HG02763 (cell line): ENCODE results near the gene ZNRF3.
"Not testable (repeated sequence)": the region's sequence is repeated elsewhere in the genome, so short reads cannot be mapped to it uniquely, and the experiment has no call there.

Source experiments
- ATAC-seq: cut with Tn5 transposase; IDR thresholded peaks from one replicate; pipeline ENCODE4 v1.9.1; 2021; ENCODE audit warnings: mild to moderate bottlenecking, moderate library complexity; ENCODE audit not compliant: unreplicated experiment

The ZNRF3 gene

DNA sequence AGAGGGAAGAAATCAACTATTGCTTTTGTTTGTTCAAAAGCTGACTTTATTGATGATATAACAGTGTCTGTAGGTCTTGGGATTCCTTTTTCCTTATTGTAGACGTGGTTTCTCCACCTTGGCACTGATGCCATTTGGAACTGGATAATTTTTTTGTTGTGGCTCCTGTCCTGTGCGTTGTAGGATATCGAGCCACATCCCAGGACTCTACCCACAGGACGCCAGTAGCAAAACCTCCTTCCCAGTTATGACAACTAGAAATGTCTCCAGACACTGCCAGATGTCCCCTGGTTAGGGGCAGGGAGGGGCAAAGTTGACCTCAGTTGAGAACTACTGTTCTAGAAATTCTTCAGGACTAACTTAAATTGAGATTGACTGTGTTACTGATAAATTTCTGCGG lies 45.8 kb downstream of the ZNRF3 start:
- ATAC-seq, result no peak

GRCh38 chr22:28930357-28931007 lies 47.1 kb downstream of the ZNRF3 start:
- no peak for ATAC-seq

DNA sequence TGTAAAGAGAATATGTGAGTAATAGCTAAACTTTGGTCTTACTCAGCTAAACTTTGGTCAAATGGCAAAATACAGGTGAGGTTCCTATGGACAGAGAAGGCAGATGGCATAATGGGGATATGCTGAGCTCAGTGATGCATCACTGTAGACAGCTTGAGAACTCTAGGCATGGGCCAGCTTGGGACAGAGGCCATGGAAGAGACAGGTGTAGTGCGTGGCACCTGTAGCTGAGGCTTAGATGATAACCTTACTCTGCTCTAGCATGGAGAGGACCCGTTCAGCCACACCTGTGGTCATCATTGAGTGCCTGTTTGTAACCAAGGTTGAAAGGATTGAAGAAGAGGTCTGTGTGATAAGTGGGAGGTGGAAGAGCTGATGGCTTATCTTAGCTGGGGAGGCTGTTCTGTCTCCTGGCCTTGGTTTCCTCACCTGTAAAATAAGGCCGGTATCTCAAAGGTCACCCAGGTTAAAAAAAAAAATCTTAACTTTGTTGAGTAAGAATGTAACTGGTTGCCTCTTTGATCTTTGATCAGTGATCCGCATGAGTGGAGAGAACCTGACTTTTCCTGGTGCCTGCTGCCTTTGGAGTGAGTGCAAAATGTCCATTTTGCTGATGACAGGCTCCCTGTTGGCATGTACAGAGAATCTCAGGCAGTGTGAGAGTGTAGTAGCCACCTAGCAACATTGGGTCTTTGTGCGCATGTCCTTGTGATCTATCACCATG lies 48.6 kb downstream of the ZNRF3 start:
- no peak for ATAC-seq

- ATAC-seq, result no peak
These were observed 49.9 kb downstream of the ZNRF3 start for GRCh38 chr22:28933321-28933720.

DNA sequence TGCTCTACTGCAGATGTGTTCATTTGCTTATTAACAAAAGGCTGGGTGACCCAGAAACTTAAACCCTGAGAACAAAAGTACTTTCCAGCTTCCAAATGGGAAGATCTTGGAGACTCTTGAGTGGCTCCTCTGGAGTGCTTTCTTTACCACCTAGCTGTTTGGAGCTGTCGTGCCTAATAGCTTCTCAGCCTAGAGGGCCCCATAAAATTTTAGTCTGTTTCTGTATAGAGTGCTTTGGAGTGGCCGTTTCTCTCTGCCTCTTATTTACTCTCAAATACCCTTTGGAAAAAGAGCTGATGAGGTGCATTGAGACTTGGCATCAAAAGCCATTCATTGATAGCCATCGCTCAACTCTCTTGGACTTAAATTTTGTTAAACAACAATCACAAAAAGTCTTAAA lies 50.7 kb downstream of the ZNRF3 start:
- ATAC-seq, result no peak

- no peak for ATAC-seq
These were observed 51.8 kb downstream of the ZNRF3 start for GRCh38 chr22:28935140-28935539.

- ATAC-seq, result no peak
These were observed 52.3 kb downstream of the ZNRF3 start for GRCh38 chr22:28935713-28936112.

DNA sequence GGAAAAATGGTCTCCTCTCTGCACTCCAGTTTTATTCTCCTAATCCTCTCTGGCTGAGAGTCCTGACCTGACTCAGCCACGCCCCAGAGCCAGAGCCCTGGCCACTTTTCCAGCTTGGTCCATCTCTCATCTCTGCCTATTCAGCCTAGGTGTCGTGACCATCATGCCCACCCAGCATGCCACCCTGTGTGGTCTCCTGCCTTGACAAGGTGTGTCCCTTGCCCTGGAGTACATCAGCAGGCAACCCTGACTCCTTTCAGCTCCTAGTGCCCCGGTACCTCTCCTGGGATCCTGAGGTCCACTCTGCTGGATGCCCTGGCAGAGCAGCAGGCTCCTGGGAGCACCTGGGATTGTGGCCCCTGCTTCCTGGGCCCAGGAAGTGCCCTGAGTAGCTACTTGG lies 52.8 kb downstream of the ZNRF3 start:
- ATAC-seq, result no peak

- ATAC-seq, result no peak
These were observed 54.0 kb downstream of the ZNRF3 start for GRCh38 chr22:28937206-28938025.

DNA sequence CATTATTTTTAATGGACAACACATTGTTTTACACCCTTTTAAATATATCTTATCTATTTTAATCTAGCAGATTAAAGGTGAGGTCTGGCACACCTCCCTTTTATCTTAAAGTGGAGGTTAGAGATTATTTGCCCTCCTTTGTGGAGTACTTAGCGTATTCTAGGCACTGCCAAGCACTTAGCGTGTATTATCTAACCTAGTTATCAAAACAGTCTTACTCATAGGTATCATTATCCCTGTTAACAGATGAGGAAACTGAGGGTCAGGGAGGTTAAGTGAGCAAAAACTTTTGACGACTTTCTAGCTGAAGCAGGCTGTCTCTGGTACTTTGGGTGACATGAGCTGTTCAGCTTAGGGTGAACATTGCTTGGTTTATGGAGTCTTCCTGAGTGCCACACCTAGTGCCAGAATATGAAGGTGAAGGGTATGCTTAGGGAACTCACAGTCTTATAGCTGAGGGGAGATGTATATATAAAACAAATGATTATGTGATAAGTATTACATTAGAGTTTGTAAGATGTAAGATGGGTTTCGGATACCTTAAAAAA lies 55.0 kb downstream of the ZNRF3 start:
- no peak for ATAC-seq

GRCh38 chr22:28939394-28939793 lies 56.0 kb downstream of the ZNRF3 start:
- no peak for ATAC-seq

GRCh38 chr22:28939932-28940331 lies 56.6 kb downstream of the ZNRF3 start:
- no peak for ATAC-seq

DNA sequence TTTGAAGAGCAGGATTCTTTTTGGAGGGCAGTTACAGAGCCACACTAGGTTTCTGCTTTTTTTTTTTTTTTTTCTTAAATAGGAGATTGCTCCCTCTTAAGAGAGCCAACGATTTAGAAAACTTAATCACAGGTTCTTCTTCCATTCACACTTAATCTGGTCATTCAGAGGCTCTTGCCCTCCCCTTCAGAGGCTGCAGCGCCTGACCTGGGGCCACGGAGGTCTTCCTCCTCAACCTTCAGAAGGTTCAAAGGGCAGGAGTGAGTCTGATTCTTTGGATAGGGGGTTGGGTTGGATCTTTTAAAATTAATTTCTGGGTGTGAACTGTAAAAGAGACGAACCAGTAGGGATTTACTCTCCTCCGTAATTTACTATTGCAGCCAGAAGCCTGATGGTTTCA lies 57.1 kb downstream of the ZNRF3 start:
- no peak for ATAC-seq

- no peak for ATAC-seq
These were observed 59.0 kb downstream of the ZNRF3 start for GRCh38 chr22:28942333-28942732.

GRCh38 chr22:28942801-28943500 lies 59.6 kb downstream of the ZNRF3 start:
- ATAC-seq, result no peak

DNA sequence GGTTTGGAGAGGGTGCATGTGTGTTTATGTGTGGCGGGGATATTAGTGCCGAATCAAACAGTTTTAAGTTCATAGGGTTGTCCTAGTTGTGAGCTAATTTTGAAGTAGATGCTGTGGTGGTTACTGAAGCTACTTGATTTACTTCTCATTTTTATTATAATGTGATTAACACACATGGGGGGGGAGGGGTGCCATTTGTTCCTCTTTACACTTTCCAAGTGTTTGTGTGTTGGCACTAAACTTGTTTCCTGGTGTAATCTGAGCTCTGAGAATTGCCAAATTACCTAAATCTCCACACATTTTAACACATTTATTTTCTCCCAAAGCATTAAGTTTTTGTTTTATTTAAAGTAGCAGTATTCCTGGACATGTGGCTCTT lies 60.1 kb downstream of the ZNRF3 start:
- ATAC-seq, result no peak

DNA sequence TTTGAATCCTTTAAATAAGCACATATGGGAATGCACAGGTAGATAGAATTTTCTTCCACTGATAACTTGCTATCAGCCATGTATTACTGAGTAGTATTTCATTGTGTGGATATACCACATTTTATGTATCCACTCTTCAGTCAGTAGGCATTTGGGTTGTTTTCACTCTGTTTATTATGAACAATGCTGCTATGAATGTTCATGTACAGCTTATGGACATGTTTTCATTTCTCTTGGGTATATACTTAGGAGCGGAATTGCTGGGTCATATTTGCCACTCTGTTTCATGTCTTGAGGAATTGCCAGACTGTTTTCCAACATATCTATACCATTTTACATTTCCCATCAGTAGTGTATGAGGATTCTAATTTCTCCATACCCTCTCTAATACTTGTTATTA lies 63.8 kb downstream of the ZNRF3 start:
- ATAC-seq, result no peak

- no peak for ATAC-seq
These were observed 65.1 kb downstream of the ZNRF3 start for GRCh38 chr22:28948424-28948823.

DNA sequence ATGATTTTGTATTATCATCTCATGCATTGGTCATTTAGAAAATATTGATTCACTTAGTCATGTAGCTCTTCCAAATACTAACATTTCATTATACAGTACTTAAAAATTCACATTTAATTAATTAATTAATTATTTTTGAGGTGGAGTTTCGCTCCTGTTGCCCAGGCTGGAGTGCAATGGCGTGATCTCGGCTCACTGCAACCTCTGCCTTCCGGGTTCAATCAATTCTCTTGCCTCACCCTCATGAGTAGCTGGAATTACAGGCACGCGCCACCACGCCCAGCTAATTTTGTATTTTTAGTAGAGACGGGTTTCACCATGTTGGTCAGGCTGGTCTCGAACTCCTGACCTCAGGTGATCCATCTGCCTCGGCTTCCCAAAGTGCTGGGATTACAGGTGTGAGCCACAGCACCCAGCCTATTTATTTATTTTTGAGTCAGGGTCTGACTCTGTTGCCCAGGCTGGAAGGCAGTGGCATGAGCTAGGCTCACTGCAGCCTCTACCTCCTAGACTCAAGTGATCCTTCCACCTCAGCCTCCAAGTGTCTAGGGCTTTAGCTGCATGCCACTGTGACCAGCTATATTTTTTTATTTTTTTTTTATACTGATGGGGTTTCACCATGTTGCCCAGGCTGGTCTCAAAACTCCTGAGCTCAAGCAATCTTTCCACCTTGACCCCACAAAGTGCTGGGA lies 65.6 kb downstream of the ZNRF3 start:
- ATAC-seq, result not testable (repeated sequence)

DNA sequence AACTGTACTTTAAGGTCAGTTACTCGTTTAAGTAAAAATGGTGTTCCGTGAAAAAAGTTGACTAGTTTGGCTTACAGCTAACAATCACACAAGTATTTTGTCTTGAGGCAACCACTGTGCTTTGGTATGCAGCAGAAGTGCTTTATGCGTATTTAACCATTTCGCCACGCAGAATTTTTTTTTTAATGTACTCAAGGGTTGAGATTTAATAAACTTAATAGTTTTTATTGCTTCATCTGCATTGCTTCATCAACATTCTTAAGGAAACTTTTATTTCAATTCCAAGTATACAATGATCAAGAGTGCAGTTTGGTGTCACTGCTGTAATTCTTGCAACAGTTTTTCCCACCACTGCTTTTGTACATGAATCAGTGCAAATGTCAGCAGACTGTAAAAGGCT lies 66.4 kb downstream of the ZNRF3 start:
- no peak for ATAC-seq
